ENCODE data around the gene ZMYND10. TPM values are rescaled to one million over a fixed set of nuclear protein-coding genes. Genes with fewer than 3 reads are reported as not detected.

The ZMYND10 gene
- total and polyA plus RNA-seq, 9 of the 15 experiments (the other 6 are each of a cell fraction or from before 2014, with no cell fraction given): 0.20 to 2.8 (median 0.70) TPM

GRCh38 chr3:50350527-50351322 is 5.2 kb upstream of the ZMYND10 start, which contains the start of the genes CYB561D2 and NPRL2 (continued):
- TF ChIP-seq ZBTB40 (IDR thresholded peaks at IDR 0.05): peak; percentile 92
- TF ChIP-seq ZBTB40 (CRISPR knock-in tag; IDR thresholded peaks at IDR 0.05): no peak
- no peak for TF ChIP-seq SRSF3 (IDR thresholded peaks at IDR 0.05; ENCODE audit: insufficient read depth, low read length)
- TF ChIP-seq ZBTB17 (CRISPR knock-in tag; IDR thresholded peaks at IDR 0.05): peak; percentile 72; the same call in 1 of the 2 replicates
- TF ChIP-seq ZBTB5 (IDR thresholded peaks at IDR 0.05): no peak
- TF ChIP-seq PHF21A (IDR thresholded peaks at IDR 0.05; ENCODE audit: borderline replicate concordance, low read depth): no peak
- TF ChIP-seq NFXL1 (CRISPR knock-in tag; IDR thresholded peaks at IDR 0.05): no peak
- no peak for TF ChIP-seq MCM7 (IDR thresholded peaks at IDR 0.05)
- TF ChIP-seq USF1 (CRISPR knock-in tag; IDR thresholded peaks at IDR 0.05): no peak
- no peak for TF ChIP-seq FOXP4 (CRISPR knock-in tag; IDR thresholded peaks at IDR 0.05; ENCODE audit: borderline replicate concordance)
- TF ChIP-seq ZNF586 (CRISPR knock-in tag; conservative IDR thresholded peaks at IDR 0.05): no peak
- peak; percentile 51; the same call in 1 of the 2 replicates for TF ChIP-seq FOXP1 (CRISPR knock-in tag; IDR thresholded peaks at IDR 0.05)
- peak; percentile 76 for TF ChIP-seq ZNF766 (CRISPR knock-in tag; conservative IDR thresholded peaks at IDR 0.05)
- no peak for TF ChIP-seq ZNF146 (CRISPR knock-in tag; IDR thresholded peaks at IDR 0.05; ENCODE audit: unreplicated experiment)

Measured in K562 (cell line).